Stimulated activated CD4-positive, alpha-beta T cell treated with anti-CD3 and anti-CD28 coated beads, Interleukin-2, amount 100 ng/mL, for 24 hours (primary cell): ENCODE measurements around the gene TRIM7.

Experiments
- DNase-seq, 2 donors: peaks; one replicate each; pipeline ENCODE4 v3.0.0-alpha.2; 2020

Gene TRIM7

DNA sequence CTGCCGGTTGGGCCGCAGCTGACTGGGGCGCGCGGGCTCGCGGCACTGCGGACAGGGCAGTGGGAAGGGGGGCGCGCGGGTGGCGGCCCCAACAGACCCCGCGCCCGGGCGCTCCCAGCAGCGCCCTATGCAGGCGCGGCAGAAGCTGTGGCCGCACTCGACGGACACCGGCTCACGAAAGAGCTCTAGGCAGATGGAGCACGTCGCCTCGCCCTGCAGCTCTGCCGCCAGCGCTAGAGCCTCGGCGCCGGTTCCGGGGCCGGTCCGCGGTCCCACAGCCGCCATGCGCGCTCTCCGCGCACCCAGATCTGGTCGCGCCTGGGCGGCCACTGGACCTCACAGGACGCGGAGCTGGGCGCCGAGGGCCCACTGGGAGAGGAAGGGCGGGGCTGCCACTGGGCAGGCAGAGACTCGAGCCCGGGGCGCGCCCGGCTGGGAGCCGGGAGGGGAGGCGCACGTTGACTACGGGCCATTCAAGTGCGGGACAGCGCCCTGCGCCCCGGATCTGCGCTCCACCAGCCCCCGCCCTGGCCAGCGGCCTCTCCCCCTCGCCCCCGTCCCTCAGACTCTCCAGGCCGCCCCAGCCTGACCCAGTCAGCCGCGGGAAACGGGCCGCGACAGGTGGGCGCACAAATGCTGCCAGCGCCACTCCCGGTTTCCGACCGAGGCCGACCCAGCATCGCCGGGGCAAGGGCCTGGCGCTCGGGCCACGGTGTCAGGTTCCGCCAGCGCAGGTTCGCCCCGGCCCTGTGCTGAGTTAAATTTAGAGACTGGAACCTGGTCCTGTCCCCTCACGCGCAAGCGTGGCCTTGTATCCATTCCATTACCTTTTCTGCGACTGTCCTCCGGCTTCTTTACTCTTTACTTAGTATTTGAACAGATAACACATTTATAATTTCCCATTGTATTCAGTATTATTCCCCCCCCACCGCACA is at the start of gene TRIM7:
Gene TRIM7, minus strand, starts transcription at position 371 of the 935 bp plus-strand sequence. Its CDS starts 86 bp downstream, at position 285.
- DNase-seq: peak in 1 of 2 donors; percentile 53

DNA sequence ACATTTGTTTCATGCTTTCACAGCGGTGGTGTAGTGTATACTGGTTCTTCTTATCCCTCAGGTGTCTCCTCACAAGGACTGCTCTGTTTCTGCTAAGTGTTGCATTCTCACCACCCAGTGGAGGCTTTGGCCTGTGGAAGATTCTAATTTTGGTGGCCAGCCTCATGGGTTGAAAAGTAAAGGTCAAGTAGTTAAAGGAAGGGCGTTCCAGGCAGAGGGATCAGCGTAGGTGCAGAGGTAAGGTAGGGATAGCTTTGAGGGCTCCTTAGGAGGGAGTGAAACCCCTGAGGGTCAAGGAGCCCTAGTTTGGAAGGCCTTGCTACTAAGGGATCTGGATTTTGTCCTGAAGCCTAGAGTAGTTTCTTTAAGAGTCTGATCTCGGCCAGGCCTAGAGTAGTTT is 43.3 kb upstream of the TRIM7 start:
- no peak for DNase-seq

DNA sequence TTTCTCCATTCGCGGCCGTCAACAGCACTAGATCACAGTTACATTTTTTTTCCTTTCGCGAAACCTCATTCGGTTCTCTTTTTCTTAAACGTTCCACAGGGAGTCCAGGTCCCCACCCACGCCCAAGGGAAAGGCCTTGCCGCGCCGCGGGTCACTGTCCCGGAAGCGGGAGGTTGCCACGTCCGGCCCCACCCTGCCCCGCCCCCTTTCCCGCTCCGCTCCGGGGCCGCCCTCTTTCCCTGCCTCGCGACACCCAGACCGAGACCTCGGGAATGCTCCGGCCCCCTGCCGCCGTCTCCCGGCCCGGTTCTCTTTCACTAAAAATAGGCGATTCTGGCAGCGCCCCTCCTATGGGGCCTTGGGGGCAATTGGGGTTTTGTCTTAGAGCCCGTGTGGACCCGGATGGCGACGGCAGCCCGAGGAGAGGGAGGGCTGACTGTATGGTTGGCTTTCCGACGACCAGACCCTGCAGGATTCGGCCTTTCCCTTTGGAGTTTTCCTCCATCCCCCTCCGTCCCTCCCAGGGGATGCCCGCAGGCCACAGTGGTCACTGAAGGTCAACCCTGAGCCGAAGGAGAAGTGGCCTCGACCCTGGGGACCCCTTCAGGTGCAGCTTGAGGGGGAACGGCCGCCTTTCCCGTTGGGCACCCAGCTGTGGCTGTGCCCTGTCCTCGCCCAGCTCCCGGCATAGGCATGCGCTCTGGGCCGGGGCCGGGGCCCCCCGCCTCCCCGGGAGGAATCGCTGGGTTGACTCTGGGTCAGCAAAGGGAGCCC is 41.5 kb upstream of the TRIM7 start:
- peak; percentile 82 to 87 for DNase-seq

DNA sequence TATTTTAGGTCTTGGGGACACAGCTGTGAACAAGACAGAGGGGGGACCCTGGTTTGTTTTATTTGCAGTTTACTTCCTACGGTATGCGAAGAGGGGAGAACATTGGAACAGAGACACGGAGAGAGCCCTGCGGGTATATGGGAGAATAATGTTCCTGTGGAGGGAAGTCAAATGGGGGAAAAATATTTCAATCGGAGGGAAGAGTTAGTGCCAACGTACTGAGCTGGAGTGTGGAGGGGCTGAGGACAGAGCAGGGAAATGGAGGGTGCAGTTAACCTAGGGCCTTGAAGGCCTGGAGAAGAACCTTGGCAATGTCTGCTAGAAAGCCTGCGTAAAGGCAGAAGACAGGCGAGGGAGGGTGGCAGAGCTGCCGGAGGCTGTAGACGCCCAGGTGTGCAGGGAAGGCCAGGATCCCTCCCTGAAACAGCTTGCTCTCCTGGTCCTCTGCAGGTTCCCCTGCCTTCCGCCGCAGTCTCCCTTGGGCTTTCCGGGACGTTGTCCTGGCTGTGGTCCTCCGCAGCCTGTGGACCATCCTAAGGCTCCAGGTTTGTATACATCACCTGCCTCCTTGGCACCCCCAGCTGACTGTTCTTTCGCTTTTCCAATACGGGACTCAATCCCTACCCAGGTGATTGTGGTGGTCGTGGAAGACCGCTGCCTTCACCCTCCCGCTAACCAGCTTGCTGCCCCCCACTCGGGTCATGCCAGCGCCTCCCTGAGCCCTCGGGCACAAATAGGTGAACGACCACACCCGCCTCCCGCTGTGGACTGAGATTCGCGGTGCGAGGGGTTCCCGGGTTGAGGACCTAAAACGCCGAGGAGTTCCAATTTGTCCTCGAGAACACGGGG is 40.7 kb upstream of the TRIM7 start:
- DNase-seq: no peak

DNA sequence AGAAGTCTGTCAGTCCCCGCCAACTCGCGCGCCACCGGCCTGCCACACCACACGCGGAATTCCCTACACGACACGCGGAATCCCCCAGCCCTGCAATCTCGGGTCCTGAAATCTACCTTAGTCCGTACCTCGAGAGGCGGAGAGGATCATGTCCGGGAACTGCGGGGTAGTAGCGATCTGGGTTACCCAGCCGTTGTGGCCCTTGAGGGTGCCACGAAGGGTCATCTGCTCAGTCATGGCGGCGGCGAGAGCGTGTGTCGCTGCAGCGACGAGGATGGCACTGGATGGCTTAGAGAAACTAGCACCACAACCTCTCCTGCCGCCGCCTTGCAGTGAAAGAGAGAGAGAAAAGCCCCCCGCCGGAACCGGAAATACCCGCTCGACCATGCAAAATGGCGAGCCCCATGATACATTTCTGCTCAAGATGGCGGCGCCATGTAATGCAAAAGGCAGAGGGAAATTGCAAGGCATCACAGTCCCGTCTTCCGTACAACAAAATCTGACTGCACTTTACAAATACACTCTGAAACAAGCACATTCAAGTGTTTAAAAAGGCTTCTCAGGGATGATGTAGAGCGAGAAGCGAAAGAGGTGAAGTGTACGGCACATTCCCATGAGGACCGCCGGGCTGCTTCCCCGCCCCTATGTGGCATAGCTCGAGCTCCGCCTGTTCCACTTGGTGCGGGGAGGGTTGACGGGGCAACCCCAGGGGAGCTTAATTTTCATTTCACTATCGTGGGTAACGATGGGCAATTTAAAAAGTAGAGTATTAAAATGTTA is 38.8 kb upstream of the TRIM7 start, which contains the start of gene RACK1:
Gene RACK1, minus strand, starts transcription at position 343 of the 780 bp plus-strand sequence. Its CDS starts 106 bp downstream, at position 237.
- DNase-seq: peak; percentile 88 to 93

DNA sequence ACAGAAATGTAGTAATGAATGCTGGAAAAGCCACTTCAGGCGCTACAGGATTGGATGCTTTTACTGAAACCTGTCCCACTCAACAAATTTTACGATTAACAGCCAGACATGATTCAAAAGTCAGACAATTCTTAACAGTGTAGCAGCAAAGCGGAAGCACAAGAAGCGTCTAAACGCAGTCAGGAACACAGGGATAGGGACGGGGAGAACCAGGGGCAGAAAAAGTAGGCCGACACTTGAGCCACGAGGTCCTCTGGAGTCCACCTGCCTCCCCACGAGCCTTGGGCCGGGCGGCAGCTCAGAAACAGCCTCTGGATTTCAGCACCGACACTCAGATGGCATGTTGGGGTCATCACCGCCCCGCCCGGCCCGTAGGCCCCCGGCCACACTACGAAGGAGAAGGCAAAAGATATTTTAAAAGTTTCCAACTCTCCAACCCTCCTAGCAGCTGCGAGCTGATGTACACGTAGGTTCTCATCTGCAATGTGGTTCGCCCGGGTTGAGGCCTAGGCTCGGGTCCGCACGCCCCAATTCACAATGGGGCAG is 38.1 kb upstream of the TRIM7 start:
- DNase-seq: peak in 1 of 2 donors; percentile 54

DNA sequence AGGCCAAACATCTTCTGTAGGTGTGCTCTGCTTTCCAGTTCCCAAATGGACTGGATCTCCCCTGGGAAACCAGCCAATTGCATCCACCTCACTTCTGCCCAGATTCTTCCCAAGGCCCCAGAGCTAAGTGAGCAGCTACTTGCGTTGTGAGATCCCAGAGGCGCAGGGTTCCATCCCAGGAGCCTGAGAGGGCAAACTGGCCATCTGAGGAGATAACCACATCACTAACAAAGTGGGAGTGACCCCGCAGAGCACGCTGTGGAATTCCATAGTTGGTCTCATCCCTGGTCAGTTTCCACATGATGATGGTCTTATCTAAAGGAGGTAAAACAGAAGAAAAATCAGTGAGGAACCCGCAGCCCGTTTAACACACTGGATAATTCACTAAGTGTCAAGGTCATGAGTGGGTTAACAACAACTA is 37.0 kb upstream of the TRIM7 start:
- DNase-seq: no peak

DNA sequence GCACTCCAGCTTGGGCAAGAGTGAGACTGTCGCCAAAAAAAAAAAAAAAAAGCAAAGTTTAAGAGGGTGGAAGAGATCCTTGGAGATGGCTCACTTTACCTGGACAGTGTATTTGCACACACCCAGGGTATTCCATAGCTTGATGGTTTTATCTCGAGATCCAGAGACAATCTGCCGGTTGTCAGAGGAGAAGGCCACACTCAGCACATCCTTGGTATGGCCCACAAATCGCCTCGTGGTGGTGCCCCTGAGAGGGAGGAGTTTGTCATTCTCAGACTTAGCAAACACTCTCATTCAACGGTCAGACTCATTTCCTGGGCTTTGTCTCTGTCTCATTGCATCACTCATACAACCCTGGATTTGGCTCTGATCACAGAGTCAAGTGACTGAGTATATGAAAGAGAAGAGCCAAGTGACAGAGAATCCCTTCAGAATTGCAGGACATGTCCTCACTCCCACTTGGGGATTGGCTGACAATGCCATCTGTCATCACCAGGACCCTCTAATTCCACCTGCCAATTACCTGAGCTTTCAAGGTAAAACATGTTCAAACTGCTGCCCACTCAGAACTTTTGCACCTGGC is 36.5 kb upstream of the TRIM7 start:
- peak; percentile 61 to 62 for DNase-seq

DNA sequence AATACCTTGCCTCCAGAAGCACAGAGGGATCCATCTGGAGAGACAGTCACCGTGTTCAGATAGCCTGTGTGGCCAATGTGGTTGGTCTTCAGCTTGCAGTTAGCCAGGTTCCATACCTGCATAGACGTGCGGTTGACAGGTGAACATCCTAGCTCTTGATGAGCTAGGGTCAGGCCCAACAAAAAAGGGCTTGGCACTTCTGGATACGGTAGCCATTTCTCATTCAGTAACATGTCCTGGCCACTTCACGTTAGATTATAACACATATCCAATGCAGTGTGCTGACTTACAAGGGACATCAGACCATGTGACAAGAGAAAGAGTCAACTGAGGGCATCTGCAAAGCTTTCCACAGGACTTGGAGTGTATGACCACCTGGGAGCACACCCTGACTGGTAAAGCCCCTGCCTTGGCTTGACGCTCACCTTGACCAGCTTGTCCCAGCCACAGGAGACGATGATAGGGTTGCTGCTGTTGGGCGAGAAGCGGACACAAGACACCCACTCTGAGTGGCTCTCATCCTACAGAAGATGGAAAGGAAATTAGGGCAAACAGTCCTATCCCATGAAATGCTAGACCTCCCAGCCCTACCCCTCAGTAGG is 34.2 kb upstream of the TRIM7 start:
- DNase-seq: no peak

DNA sequence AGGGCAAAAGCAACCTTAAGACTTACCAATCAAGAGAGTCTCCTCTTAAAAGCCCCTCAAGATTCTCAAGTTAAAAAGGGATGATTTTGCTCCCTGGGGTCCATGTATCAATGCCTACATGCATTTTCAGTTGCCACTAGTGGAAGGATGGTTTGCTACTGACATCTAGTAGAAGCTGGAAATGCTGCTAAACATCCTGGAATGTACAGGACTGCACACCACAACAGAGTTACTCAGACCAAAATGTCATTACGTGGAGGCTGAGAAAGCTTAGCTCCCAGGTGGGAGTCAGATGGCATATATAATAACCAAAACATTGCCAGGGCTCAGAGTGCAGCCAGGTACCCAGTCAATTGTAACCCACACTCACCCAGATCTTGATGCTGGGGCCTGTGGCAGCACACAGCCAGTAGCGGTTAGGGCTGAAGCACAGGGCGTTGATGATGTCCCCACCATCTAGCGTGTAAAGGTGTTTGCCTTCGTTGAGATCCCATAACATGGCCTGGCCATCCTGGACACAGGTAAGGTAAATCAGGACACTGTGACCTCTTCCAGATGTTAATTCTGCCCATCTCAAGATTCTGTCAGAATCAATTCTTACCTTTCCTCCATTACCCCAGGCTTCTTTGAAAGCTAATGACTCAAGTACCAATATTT is 32.9 kb upstream of the TRIM7 start:
- no peak for DNase-seq

DNA sequence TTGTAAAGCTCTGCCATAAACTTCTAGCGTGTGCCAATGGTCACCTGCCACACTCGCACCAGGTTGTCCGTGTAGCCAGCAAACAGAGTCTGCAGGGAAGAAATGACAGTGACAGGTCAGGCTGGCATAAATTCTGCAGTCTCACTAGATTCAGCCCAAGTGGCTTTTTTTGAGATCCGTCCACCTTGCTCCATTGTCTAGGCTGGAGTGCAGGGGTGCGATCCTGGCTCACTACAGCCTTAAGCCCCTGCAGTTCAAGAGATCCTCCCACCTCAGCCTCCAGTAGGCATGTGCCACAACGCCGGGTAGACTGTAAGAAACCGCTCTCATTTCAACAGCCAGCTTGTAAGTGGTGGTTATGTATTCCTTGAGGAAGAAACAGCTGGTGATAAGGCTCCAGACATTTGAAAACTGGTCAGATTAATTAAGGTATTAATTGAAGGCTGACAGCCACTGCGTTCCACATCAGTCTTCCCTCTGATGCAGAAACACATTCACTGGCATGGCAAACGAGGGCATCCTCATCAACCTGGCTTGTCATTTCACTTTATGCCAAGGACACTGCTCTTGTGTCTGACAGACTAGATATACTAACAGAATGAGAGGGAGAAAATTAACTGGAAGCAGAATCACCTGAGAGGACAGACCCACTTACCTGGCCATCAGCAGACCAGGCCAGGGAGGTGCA is 32.1 kb upstream of the TRIM7 start:
- DNase-seq: no peak

DNA sequence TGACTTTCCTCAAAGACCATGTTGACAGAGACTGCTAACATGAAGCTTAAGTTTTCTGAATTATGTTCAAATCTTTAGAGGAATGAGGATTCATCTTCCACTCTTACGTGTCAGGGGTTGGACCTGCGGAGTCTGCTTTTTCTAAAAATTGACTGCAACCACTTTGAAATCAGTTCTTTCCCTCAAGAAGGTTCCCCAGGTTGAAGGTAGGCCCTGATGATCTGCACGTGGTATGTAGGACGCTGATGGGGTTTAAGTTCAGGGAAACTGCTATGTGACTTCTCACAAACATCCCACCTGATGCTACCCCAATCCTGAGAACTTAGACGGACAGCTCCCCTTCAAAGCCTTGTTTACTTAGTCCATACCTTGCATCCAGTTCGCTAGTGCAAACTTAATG is 31.5 kb upstream of the TRIM7 start:
- no peak for DNase-seq

DNA sequence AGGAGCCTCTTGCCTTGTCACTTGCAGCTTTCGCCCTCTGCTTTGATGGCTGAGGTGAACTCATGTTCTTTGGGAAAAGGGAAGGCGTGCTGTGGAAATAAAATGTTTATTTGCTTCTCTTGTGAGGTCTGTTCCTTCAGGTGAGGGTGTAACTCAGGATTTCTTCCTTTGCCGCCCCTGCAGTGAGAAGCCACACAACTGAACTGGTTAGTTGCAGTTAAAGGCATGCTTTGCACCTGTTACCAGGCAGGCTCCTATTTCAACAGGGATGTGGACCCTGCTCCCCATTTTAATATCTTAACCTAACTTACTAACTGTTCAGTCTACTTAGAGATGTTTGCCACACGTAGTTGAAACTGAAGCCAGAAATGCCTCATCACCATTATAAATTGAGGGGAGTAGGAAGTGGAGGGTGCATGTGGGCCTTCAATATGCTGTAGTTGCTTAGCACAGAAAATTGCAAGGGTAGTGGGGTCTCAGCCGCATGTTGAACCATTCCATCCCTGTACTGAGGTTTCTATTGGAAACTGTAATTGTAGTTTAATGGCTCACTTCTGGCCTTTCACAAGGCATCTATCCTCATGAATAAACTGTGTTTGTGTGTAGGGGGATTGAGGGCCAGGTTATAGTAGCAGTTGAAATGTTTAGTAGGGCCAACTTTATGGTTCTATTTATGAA is 30.8 kb upstream of the TRIM7 start:
- no peak for DNase-seq

DNA sequence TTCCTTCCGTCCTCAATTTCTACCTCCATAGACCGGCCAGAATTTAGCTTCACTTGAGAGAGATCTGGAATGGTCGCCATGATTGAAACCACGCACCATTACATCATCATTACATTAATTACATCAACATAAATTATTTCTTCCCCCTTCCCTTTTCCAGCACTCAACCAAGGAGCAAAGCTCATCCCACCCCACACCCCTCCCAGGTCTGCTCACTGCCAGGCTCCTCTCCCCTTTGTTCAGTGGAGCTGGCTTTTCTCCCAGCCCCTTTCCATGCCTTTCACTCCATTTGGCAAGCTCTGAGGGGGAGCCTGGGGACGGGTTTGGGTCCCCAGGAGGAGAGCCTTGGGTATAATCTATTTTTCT is 30.3 kb upstream of the TRIM7 start:
- no peak for DNase-seq

DNA sequence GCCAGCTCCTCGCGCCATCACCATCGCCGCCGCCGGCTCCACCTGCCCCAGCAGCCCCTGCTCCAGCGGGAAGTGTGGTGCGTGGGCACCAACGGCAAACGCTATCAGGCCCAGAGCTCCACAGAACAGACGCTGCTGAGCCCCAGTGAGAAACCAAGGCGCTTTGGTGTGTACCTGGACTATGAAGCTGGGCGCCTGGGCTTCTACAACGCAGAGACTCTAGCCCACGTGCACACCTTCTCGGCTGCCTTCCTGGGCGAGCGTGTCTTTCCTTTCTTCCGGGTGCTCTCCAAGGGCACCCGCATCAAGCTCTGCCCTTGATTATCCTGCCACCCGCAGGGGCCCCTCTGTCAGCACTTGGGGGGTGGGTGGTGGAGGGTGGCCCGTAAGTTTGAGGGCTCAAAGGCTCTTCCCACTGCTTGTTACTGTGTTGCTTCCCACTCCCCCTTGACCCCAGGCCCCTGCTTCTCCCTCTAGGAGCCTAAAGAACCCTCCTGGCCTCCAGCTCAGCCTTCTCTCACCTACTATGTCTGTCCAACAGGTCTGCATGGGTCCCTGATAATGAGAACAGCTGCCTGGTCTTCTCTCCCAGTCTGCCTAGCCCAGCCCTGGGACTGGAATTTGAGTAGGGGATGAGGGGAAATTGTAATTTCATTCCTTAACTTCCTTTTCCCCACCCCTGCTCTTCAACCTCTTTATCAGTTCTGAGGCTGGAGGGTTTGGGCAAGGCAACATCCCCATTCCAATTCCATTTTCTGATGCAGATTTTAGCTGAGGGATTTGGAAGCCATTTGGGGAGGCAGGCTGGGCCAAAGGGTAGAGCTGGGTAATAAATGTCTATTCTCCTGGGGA is 29.7 kb upstream of the TRIM7 start:
- peak in 1 of 2 donors; percentile 41 for DNase-seq

DNA sequence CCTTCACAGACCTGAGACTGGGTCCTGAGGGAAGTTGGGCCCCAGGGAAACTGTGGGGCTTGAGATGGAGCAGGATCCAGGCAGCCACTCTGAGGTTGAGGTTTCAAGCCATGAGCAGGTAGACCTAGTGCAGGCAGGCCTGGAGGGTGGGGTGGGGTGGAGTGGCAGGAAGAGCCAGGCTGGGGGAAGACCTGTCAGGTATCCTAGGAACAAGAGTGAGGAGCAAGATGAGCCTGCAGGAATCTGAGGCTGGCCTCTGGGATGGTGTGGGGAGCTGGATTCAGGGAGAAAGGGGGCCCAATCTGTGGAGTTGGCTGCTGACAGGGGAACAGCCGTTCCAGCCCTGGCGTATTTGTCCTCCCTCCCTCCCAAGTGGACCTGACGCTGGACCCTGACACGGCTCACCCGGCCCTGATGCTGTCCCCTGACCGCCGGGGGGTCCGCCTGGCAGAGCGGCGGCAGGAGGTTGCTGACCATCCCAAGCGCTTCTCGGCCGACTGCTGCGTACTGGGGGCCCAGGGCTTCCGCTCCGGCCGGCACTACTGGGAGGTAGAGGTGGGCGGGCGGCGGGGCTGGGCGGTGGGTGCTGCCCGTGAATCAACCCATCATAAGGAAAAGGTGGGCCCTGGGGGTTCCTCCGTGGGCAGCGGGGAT is 28.9 kb upstream of the TRIM7 start:
- DNase-seq: no peak

DNA sequence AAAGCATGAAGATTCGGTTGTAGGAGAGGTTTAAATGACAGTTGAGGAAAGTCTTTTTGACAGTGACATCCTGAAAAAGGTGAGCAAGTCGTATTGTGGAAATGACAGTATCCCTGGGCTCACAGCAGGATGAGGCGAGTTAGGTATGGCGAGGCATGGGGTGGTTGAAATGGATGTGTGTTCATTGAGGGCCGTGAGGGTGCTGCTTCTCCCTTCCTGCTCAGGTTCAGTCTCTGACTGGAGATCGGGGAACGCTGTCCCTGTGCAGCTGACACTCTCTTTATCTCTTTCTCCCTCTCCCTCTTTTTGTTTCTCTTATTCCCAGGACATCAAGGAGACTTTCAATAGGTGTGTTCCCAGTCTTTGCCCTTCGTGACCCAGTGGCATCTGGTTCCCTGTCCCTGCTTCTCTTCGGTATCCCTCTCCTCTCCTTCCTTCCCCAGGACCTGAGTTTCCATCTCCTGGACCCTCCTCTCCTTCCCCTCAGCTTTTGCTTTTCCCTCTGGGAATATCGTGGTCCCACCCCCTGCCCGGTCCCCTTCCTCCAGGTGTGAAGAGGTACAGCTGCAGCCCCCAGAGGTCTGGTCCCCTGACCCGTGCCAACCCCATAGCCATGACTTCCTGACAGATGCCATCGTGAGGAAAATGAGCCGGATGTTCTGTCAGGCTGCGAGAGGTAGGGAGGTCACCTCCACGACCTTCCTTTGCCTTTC is 28.2 kb upstream of the TRIM7 start:
- no peak for DNase-seq
